Right lobe of liver (tissue), 6 donors: Measurements from ENCODE around the gene SNRNP200. TPM values are rescaled to one million over a fixed set of nuclear protein-coding genes. Genes with fewer than 3 reads are reported as not detected.

Experiments
- ATAC-seq, 4 donors: fragments of 200-7000 bp; cut with Tn5 transposase; one replicate each; pipeline ENCODE4 v1.9.1; 2020; ENCODE audit warnings: mild to moderate bottlenecking in 4 of 4, moderate library complexity in 4 of 4
- DNase-seq, 3 donors: peaks; one replicate each; pipeline ENCODE4 v3.0.0-alpha.2; 2020
- H3K27ac ChIP-seq, 3 donors: fragments of 200-600 bp; one replicate each; pipeline ENCODE4 v1.8.0; 2022
- H3K27me3 ChIP-seq, 2 donors: fragments of 200-600 bp; one replicate each; pipeline ENCODE4 v1.8.0; 2022
- H3K36me3 ChIP-seq, 4 donors: fragments of 200-600 bp; sonication (generic) in 1 of 4; one replicate each; pipeline versions ENCODE4 v1.5.1 to v1.8.0; 2017 to 2022; ENCODE audit warnings: control low read depth in 1 of 4
- H3K4me1 ChIP-seq, 4 donors: fragments of 200-600 bp; sonication (generic) in 1 of 4; one replicate each; pipeline versions ENCODE4 v1.5.1 to v1.8.0; 2017 to 2022; ENCODE audit warnings: control low read depth in 1 of 4
- H3K4me3 ChIP-seq, 3 donors: fragments of 200-600 bp; one replicate each; pipeline ENCODE4 v1.8.0; 2022
- H3K9me3 ChIP-seq, 4 donors: fragments of 200-600 bp; sonication (generic) in 1 of 4; one replicate each; pipeline versions ENCODE4 v1.5.1 to v1.8.0; 2017 to 2022; ENCODE audit warnings: control low read depth in 1 of 4
- POLR2A ChIP-seq: fragments of 450-650 bp; IDR thresholded peaks from one replicate; pipeline ENCODE4 v1.6.1; 2017; ENCODE audit warnings: antibody characterized with exemption, mild to moderate bottlenecking
- WGBS: methylation state at CpG from one replicate; pipeline ENCODE4 v1.1.6; 2018; ENCODE audit warnings: low coverage, low lambda C conversion rate; ENCODE audit not compliant: insufficient coverage; ENCODE audit errors: missing lambda C conversion rate; 5-methylcytosine and 5-hydroxymethylcytosine counted together
- intact Hi-C, 2 donors: fragments of 100-400 bp; cut with DNase I; formaldehyde crosslinking; loops; one replicate each; pipeline versions ENCODE4 v1.11.2 to v1.14.1; 2022
- total RNA-seq, 6 experiments: library from RNA; depleted of rRNA in 2 of 6; stranded (reverse); fragments of >200 nt in 2 of 6; fragmentation: NEBNext Ultra II Directional in 3 of 6; extraction: Animal tissue kit (Norgen Biotek cat#: 25700) in 3 of 6; gene quantifications; one replicate each; pipeline versions ENCODE4 v1.1.0 to v1.2.4, GENCODE V29; 2016 to 2023
- TF ChIP-seq, protein P1 (sequence below), 4 donors: fragments of 200-600 bp in 3 of 4; fragments of 450-650 bp in 1 of 4; IDR thresholded peaks; one replicate each; pipeline versions ENCODE4 v1.5.1 to v1.8.0; 2016 to 2022; ENCODE audit warnings: antibody characterized with exemption in 4 of 4, mild to moderate bottlenecking in 2 of 4
- donor health status: DM: no; HTN: yes; CAD: no.
- donor health status: DM: no; HTN: no; CAD: no.
- donor health status: DM: no; HTN: no; CAD: no.
- donor health status: DM: no; HTN: yes; CAD: no.
- donor health status: DM: no; HTN: yes; CAD: no.

Gene SNRNP200
- total RNA-seq, 6 experiments from 2014 or later: 43.6 to 52.5 (median 46.8) TPM

DNA sequence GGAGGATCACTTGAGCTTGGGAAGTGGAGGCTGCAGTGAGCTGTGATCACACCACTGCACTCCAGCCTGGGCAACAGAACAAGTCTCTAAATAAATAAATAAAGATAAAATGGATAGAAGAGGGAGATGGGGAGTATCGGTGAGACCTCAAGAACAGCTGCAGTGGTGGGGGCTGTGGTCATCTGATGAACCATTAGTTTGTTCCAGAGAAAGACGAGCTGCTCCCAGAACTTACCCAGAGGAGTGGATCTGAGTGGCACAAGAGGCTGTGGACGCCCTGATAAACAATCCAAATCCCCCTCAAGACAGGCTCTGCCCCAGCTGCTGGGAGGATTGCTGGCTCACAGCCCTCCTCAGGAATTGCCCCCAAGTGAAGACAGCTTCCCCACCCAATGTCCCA, 66.3 kb downstream of the SNRNP200 start:
- DNase-seq (no peak), ATAC-seq (no peak)
- no peaks in the 10 kb centered on the region for H3K4me1 ChIP-seq
- no peaks in the 10 kb centered on the region for H3K9me3 ChIP-seq
- H3K4me3 ChIP-seq: no peak overlapping the region
- H3K27me3 ChIP-seq: no peaks in the 10 kb centered on the region
- WGBS: 88% methylated on average over 2 of the region's 3 CpGs
- no peaks in the 10 kb centered on the region for H3K36me3 ChIP-seq
- intact Hi-C loops: no loop called here
- H3K27ac ChIP-seq: no peak overlapping the region
- no peak for TF ChIP-seq POLR2A
- TF ChIP-seq, protein P1, sequence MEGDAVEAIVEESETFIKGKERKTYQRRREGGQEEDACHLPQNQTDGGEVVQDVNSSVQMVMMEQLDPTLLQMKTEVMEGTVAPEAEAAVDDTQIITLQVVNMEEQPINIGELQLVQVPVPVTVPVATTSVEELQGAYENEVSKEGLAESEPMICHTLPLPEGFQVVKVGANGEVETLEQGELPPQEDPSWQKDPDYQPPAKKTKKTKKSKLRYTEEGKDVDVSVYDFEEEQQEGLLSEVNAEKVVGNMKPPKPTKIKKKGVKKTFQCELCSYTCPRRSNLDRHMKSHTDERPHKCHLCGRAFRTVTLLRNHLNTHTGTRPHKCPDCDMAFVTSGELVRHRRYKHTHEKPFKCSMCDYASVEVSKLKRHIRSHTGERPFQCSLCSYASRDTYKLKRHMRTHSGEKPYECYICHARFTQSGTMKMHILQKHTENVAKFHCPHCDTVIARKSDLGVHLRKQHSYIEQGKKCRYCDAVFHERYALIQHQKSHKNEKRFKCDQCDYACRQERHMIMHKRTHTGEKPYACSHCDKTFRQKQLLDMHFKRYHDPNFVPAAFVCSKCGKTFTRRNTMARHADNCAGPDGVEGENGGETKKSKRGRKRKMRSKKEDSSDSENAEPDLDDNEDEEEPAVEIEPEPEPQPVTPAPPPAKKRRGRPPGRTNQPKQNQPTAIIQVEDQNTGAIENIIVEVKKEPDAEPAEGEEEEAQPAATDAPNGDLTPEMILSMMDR (IDR thresholded peaks at IDR 0.05): no peak

DNA sequence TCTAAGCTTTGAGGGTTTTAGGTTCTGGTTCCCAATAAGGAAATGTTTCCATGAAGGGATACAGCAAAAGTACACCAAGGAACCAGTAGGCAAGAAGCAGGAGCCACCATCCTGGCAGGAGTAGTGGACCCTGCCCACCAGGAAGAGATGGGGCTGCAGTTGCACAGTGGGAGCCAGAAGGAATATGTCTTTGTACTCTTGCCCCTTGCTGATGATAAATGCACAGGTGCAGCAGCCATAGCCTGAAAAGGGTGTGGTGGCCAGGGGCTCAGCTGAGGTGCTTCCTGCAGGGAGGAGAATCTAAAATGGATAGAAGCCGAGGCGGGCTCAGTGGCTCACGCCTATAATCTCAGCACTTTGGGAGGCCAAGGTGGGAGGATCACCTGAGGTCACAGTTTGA, 67.1 kb downstream of the SNRNP200 start:
- WGBS: 94% methylated on average over 3 of the region's 3 CpGs

DNA sequence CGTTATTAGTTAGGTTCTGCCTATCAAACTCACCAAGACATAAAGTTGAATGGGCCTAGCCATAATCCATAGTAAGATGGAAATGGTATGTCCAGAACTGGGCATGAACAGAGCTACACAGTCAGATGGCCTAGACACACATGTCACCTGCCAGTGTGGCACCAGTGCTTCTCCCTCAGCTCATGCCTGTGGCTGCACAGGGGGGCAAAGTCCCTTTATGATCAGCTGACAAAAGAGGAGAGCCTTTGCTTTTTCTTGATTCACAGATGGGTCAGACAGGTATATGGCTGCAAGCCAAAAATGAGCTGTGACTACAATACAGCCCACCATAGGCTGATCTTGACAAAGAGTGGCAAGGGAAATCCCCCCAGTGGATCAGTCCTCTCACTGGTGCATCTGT, 68.5 kb downstream of the SNRNP200 start:
- DNase-seq: no peak
- Histone ChIP-seq H3K9me3 (no peaks in the 10 kb centered on the region), H3K27ac (no peak overlapping the region), H3K4me3 (no peak overlapping the region), H3K27me3 (no peaks in the 10 kb centered on the region), H3K36me3 (no peaks in the 10 kb centered on the region), H3K4me1 (no peaks in the 10 kb centered on the region)
- intact Hi-C loops: no loop called here
- WGBS: no CpG with 5 or more reads among the region's 1 CpG
- TF ChIP-seq POLR2A: no peak
- TF ChIP-seq, protein P1 (IDR thresholded peaks at IDR 0.05): no peak
- ATAC-seq: peak in 1 of 4 donors; percentile 36

More for the DNA sequence above, 67.1 kb downstream of the SNRNP200 start:
- intact Hi-C loops: no loop called here
- Histone ChIP-seq H3K4me1 (no peaks in the 10 kb centered on the region), H3K27me3 (no peaks in the 10 kb centered on the region), H3K27ac (no peak overlapping the region), H3K4me3 (no peak overlapping the region), H3K9me3 (no peaks in the 10 kb centered on the region), H3K36me3 (no peaks in the 10 kb centered on the region)
- no peak for ATAC-seq
- no peak for TF ChIP-seq POLR2A
- TF ChIP-seq, protein P1 (IDR thresholded peaks at IDR 0.05): no peak
- no peak for DNase-seq

DNA sequence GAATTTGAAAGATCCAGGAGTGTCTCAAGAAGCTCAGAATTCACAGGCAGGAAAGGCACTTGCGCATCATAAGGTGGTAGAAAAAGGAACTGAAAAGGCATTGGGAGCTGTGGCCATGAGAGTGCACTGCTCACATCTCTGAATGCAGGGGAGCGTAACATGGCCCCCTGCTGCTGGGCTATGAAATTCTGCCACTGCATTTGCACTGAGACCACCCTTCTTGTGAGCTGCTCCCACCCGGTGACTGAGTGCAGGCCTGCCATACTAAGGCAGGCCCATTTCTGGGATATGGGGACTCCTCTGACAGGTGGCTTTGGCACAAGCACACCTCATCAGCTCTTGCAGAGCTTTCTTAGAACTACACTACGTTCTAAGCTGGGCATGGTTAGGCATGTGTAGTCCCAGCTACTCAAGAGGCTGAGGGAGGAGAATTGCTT, 71.4 kb downstream of the SNRNP200 start:
- Histone ChIP-seq H3K4me1 (no peaks in the 10 kb centered on the region), H3K36me3 (no peaks in the 10 kb centered on the region), H3K9me3 (no peaks in the 10 kb centered on the region), H3K4me3 (no peak overlapping the region), H3K27me3 (no peaks in the 10 kb centered on the region), H3K27ac (no peak overlapping the region)
- ATAC-seq (peak in 2 of 4 donors; percentile 22 to 26), DNase-seq (no peak)
- intact Hi-C loops: no loop called here
- TF ChIP-seq, protein P1 (IDR thresholded peaks at IDR 0.05): no peak
- TF ChIP-seq POLR2A: no peak
- 85% methylated on average over 2 of the region's 4 CpGs for WGBS

DNA sequence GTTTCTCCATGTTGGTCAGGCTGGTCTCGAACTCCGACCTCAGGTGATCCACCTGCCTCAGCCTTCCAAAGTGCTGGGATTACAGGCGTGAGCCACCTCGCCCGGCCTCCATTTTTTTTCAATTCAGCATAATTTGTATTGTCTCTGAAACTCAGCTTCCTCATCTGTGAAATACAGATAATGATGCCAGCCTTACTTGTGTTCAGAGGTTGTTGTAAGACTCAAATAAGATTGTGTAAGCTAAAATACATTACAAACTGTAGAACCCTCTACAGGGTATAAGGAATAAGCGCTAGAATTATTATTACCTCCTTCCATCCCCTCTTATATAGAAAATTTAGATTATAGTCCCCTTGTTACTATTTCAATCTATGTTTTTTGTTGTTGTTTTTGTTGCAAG, 71.9 kb downstream of the SNRNP200 start:
- Histone ChIP-seq H3K4me1 (no peaks in the 10 kb centered on the region), H3K4me3 (no peak overlapping the region), H3K27me3 (no peaks in the 10 kb centered on the region), H3K27ac (no peak overlapping the region), H3K9me3 (no peaks in the 10 kb centered on the region), H3K36me3 (no peaks in the 10 kb centered on the region)
- TF ChIP-seq, protein P1 (IDR thresholded peaks at IDR 0.05): no peak
- TF ChIP-seq POLR2A: no peak
- ATAC-seq (no peak), DNase-seq (no peak)
- WGBS: 78% methylated on average over 5 of the region's 6 CpGs
- intact Hi-C loops: no loop called here
